BLaER1 (cell line): Measurements from ENCODE around the gene SHROOM3.

ENCODE experiments used
- H3K27ac ChIP-seq: shearing (Covaris generic); formaldehyde crosslinking; 2 replicates; pipeline ENCODE4 v1.8.1; 2022
- H3K27me3 ChIP-seq: shearing (Covaris generic); formaldehyde crosslinking; 2 replicates; pipeline ENCODE4 v1.8.1; 2022
- H3K36me3 ChIP-seq: shearing (Covaris generic); formaldehyde crosslinking; 2 replicates; pipeline ENCODE4 v1.8.1; 2022
- H3K4me1 ChIP-seq: shearing (Covaris generic); formaldehyde crosslinking; 2 replicates; pipeline ENCODE4 v1.8.1; 2022
- H3K4me2 ChIP-seq: shearing (Covaris generic); formaldehyde crosslinking; 2 replicates; pipeline ENCODE4 v1.8.1; 2022
- H3K4me3 ChIP-seq: shearing (Covaris generic); formaldehyde crosslinking; 2 replicates; pipeline ENCODE4 v1.8.1; 2022
- H3K9ac ChIP-seq: shearing (Covaris generic); formaldehyde crosslinking; 2 replicates; pipeline ENCODE4 v1.8.1; 2022
- H3K9me3 ChIP-seq: shearing (Covaris generic); formaldehyde crosslinking; 2 replicates; pipeline ENCODE4 v1.8.1; 2022
- H4K20me1 ChIP-seq: shearing (Covaris generic); formaldehyde crosslinking; 2 replicates; pipeline ENCODE4 v1.8.1; 2022
- Cebpa-rat ChIP-seq: shearing (Covaris generic); IDR thresholded peaks from 2 replicates; pipeline ENCODE4 v1.8.1; 2022

SHROOM3 gene

GRCh38 chr4:76434901-76435527, at the start of gene SHROOM3:
Gene SHROOM3 (plus strand): TSS chr4:76435229. CDS start chr4:76436053, 824 bp downstream.
- no peak within 1 kb of the TSS for H3K9ac ChIP-seq
- H3K36me3 ChIP-seq = no peaks in the 10 kb centered on the region
- no peaks in the 10 kb centered on the region for H4K20me1 ChIP-seq
- H3K4me1 ChIP-seq = no peaks in the 10 kb centered on the region
- no peak within 1 kb of the TSS for H3K27ac ChIP-seq
- H3K4me3 ChIP-seq = no peak within 1 kb of the TSS
- no peaks in the 10 kb centered on the region for H3K9me3 ChIP-seq
- H3K27me3 ChIP-seq = peaks cover 15% of the 10 kb centered on the region; the same call in 1 of the 2 replicates
- H3K4me2 ChIP-seq = no peak within 1 kb of the TSS
- no peak for TF ChIP-seq Cebpa-rat

GRCh38 chr4:76385974-76386373, 49.1 kb upstream of the SHROOM3 start:
- Histone ChIP-seq H3K4me3 (no peak overlapping the region), H4K20me1 (no peaks in the 10 kb centered on the region), H3K4me1 (no peaks in the 10 kb centered on the region), H3K36me3 (no peaks in the 10 kb centered on the region), H3K27ac (no peak overlapping the region), H3K9ac (no peak overlapping the region), H3K9me3 (peaks cover 33% of the 10 kb centered on the region), H3K27me3 (no peaks in the 10 kb centered on the region), H3K4me2 (no peak overlapping the region)
- no peak for TF ChIP-seq Cebpa-rat

DNA sequence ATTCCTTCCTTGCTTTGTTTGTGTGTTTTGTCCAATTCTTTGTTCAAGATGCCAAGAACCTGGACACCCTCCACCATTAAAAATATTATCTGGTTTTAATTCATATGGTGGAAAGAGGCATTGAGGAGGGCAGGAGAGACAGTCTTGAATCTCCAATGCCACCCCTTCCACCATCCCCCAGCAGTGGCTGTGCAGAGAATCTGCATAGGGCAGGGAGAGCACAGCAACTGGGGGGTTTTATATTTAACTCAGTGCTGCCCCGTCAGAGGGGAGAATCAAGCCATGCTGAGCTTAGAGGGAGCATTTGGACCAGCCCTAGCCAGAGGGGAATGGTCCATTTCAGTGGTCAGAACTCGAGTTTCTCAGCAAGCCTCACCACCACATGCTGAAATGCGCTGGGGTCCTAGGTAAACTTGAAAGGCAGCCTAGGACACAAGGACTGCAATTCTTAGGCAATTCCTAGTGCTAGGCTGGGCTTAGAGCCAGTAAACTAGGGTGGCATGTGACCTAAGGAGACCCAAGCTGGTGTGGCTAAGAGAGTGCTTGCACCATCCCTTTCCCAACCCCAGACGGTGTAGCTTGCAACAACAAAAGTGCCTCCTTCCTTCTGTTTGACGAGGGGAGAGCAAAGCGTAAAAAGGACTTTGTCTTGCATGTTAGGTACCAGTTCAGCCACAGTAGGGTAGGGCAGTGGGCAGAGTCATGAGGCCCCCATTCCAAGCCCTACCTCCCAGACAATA, 48.3 kb upstream of the SHROOM3 start:
- no peak for TF ChIP-seq Cebpa-rat
- no peaks in the 10 kb centered on the region for H4K20me1 ChIP-seq
- H3K36me3 ChIP-seq = no peaks in the 10 kb centered on the region
- H3K27ac ChIP-seq = no peak overlapping the region
- H3K4me2 ChIP-seq = no peak overlapping the region
- H3K27me3 ChIP-seq = no peaks in the 10 kb centered on the region
- H3K9me3 ChIP-seq = peaks cover 30% of the 10 kb centered on the region; the same call in 1 of the 2 replicates
- H3K4me1 ChIP-seq = no peaks in the 10 kb centered on the region
- no peak overlapping the region for H3K9ac ChIP-seq
- no peak overlapping the region for H3K4me3 ChIP-seq

- H4K20me1 ChIP-seq = no peaks in the 10 kb centered on the region
- H3K27ac ChIP-seq = no peak overlapping the region
- H3K4me3 ChIP-seq = no peak overlapping the region
- H3K36me3 ChIP-seq = no peaks in the 10 kb centered on the region
- no peaks in the 10 kb centered on the region for H3K4me1 ChIP-seq
- peaks cover 35% of the 10 kb centered on the region; the same call in 1 of the 2 replicates for H3K9me3 ChIP-seq
- TF ChIP-seq Cebpa-rat = no peak
- no peaks in the 10 kb centered on the region for H3K27me3 ChIP-seq
- H3K9ac ChIP-seq = no peak overlapping the region
- no peak overlapping the region for H3K4me2 ChIP-seq
These were observed 46.7 kb upstream of the SHROOM3 start for GRCh38 chr4:76388160-76388908.

- H3K27ac ChIP-seq = no peak overlapping the region
- TF ChIP-seq Cebpa-rat = no peak
- no peak overlapping the region for H3K9ac ChIP-seq
- H3K27me3 ChIP-seq = no peaks in the 10 kb centered on the region
- H3K4me3 ChIP-seq = no peak overlapping the region
- H3K9me3 ChIP-seq = no peaks in the 10 kb centered on the region
- no peaks in the 10 kb centered on the region for H3K36me3 ChIP-seq
- H3K4me1 ChIP-seq = no peaks in the 10 kb centered on the region
- no peaks in the 10 kb centered on the region for H4K20me1 ChIP-seq
- H3K4me2 ChIP-seq = no peak overlapping the region
These were observed 33.4 kb upstream of the SHROOM3 start for GRCh38 chr4:76401654-76402053.

GRCh38 chr4:76406081-76406480, 28.9 kb upstream of the SHROOM3 start:
- Histone ChIP-seq H3K36me3 (no peaks in the 10 kb centered on the region), H3K9me3 (no peaks in the 10 kb centered on the region), H3K27me3 (no peaks in the 10 kb centered on the region), H3K4me2 (no peak overlapping the region), H3K9ac (no peak overlapping the region), H3K4me3 (no peak overlapping the region), H3K27ac (no peak overlapping the region), H4K20me1 (no peaks in the 10 kb centered on the region), H3K4me1 (no peaks in the 10 kb centered on the region)
- TF ChIP-seq Cebpa-rat = no peak

GRCh38 chr4:76407440-76408119, 27.4 kb upstream of the SHROOM3 start:
- no peak for TF ChIP-seq Cebpa-rat
- Histone ChIP-seq H3K4me3 (no peak overlapping the region), H3K4me1 (no peaks in the 10 kb centered on the region)

GRCh38 chr4:76410636-76411035, 24.4 kb upstream of the SHROOM3 start:
- no peak overlapping the region for H3K4me3 ChIP-seq
- H3K27me3 ChIP-seq = no peaks in the 10 kb centered on the region
- no peak overlapping the region for H3K27ac ChIP-seq
- no peak for TF ChIP-seq Cebpa-rat
- H3K9ac ChIP-seq = no peak overlapping the region
- no peaks in the 10 kb centered on the region for H3K9me3 ChIP-seq
- H3K4me1 ChIP-seq = no peaks in the 10 kb centered on the region
- no peaks in the 10 kb centered on the region for H3K36me3 ChIP-seq
- H4K20me1 ChIP-seq = no peaks in the 10 kb centered on the region
- no peak overlapping the region for H3K4me2 ChIP-seq

More at GRCh38 chr4:76407440-76408119, 27.4 kb upstream of the SHROOM3 start:
- Histone ChIP-seq H3K9ac (no peak overlapping the region), H3K36me3 (no peaks in the 10 kb centered on the region), H4K20me1 (no peaks in the 10 kb centered on the region), H3K27me3 (no peaks in the 10 kb centered on the region), H3K9me3 (no peaks in the 10 kb centered on the region), H3K27ac (no peak overlapping the region), H3K4me2 (no peak overlapping the region)

DNA sequence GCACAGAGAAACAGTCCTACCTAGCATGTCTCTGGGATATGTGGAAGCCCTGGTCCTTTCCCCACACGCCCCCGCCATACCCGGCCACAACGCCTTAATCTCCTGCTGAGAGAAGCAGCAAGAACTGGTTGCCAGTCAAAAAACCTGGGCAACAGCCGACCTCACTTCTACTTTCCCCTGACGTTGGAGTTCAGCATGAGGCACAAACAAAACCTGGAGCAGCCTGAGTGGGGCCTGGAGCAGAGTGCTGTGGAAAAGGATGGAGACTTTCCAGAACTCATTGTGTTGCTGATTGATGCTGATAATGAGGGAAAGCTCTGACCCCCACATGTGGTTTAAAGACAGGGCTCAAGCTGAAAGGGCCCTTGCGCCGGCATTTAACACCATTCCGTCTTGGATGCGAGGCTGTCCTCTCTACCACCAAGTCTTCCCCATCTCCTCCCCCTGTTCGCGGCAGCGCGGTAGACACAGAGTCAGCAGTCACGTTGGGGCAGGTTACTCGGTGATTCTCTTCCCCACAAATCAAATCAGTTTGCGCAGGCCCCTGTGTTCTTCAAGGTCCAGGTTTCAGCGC, 14.8 kb upstream of the SHROOM3 start:
- no peak overlapping the region for H3K27ac ChIP-seq
- no peak overlapping the region for H3K9ac ChIP-seq
- no peaks in the 10 kb centered on the region for H3K36me3 ChIP-seq
- no peak overlapping the region for H3K4me2 ChIP-seq
- no peak overlapping the region for H3K4me3 ChIP-seq
- H3K27me3 ChIP-seq = no peaks in the 10 kb centered on the region
- H3K4me1 ChIP-seq = no peaks in the 10 kb centered on the region
- no peaks in the 10 kb centered on the region for H4K20me1 ChIP-seq
- no peak for TF ChIP-seq Cebpa-rat
- peaks cover 23% of the 10 kb centered on the region for H3K9me3 ChIP-seq
